Sciatic nerve (tissue), 2 donors: ENCODE measurements around the gene MSI1. TPM values are rescaled to one million over a fixed set of nuclear protein-coding genes. Genes with fewer than 3 reads are reported as not detected.
"Not testable (repeated sequence)": the region's sequence is repeated elsewhere in the genome, so short reads cannot be mapped to it uniquely, and the experiment has no call there.

Experiments used
- ATAC-seq: fragments of 200-7000 bp; cut with Tn5 transposase; one replicate; pipeline ENCODE4 v1.9.1; 2020; ENCODE audit warnings: mild to moderate bottlenecking, moderate library complexity
- DNase-seq: peaks from one replicate; pipeline ENCODE4 v3.0.0-alpha.2; 2020; ENCODE audit warnings: low spot score
- intact Hi-C: fragments of 100-400 bp; cut with DNase I; formaldehyde crosslinking; loops from one replicate; pipeline ENCODE4 v1.14.2; 2022
- total RNA-seq: library from RNA; stranded (reverse); fragmentation: NEBNext Ultra II Directional; extraction: Animal tissue kit (Norgen Biotek cat#: 25700); gene quantifications from one replicate; pipeline ENCODE4 v1.2.1, GENCODE V29; 2021
- donor health status: DM: no; HTN: no; CAD: no.
- donor health status: DM: no; HTN: no; CAD: no.

The MSI1 gene
- total RNA-seq, 1 donor from 2014 or later, result 2.2 TPM

GRCh38 chr12:120335447-120335846, 33.5 kb downstream of the MSI1 start:
- ATAC-seq, intact Hi-C loops: not testable (repeated sequence)
- peak; percentile 69 for DNase-seq

GRCh38 chr12:120332523-120332922, 36.4 kb downstream of the MSI1 start:
- no peak for DNase-seq
- no peak for ATAC-seq
- intact Hi-C loops, result no loop called here

- intact Hi-C loops, result no loop called here
- DNase-seq, result no peak
- ATAC-seq, result no peak
These were observed 36.9 kb downstream of the MSI1 start for GRCh38 chr12:120332041-120332440.

- intact Hi-C loops, result no loop called here
These were observed 37.6 kb downstream of the MSI1 start for GRCh38 chr12:120331390-120331789.

GRCh38 chr12:120328228-120328627, 40.7 kb downstream of the MSI1 start:
- intact Hi-C loops, result no loop called here
- DNase-seq (no peak), ATAC-seq (no peak)

More at GRCh38 chr12:120331390-120331789, 37.6 kb downstream of the MSI1 start:
- ATAC-seq, result no peak
- DNase-seq, result no peak

- ATAC-seq (no peak), DNase-seq (no peak)
- intact Hi-C loops, result no loop called here
These were observed 41.4 kb downstream of the MSI1 start, which contains the start of gene PLA2G1B for GRCh38 chr12:120327593-120327992. Gene PLA2G1B (minus strand): TSS chr12:120327779. CDS start chr12:120327753, 26 bp downstream.

GRCh38 chr12:120324841-120325417, 44.0 kb downstream of the MSI1 start:
- ATAC-seq (no peak), DNase-seq (no peak)
- intact Hi-C loops, result no loop called here

GRCh38 chr12:120323772-120324171, 45.2 kb downstream of the MSI1 start:
- intact Hi-C loops, result no loop called here
- ATAC-seq, result no peak
- no peak for DNase-seq

GRCh38 chr12:120321382-120322202, 47.4 kb downstream of the MSI1 start:
- intact Hi-C loops, result no loop called here
- no peak for ATAC-seq
- no peak for DNase-seq

GRCh38 chr12:120317224-120318105, 51.5 kb downstream of the MSI1 start:
- intact Hi-C loops, result no loop called here
- ATAC-seq, result peak; percentile 100
- DNase-seq, result peak; percentile 99

GRCh38 chr12:120316798-120317223, 52.2 kb downstream of the MSI1 start:
- ATAC-seq (no peak), DNase-seq (no peak)
- intact Hi-C loops, result no loop called here

GRCh38 chr12:120314220-120314619, 54.7 kb downstream of the MSI1 start:
- intact Hi-C loops, result no loop called here
- ATAC-seq (no peak), DNase-seq (no peak)

- intact Hi-C loops, result no loop called here
- peak; percentile 98 for ATAC-seq
- DNase-seq, result peak; percentile 92
These were observed 66.8 kb downstream of the MSI1 start, which contains the start of gene SIRT4 for GRCh38 chr12:120301962-120302815. Gene SIRT4 (plus strand): TSS chr12:120302321. CDS start chr12:120303562, 1,241 bp downstream.

- ATAC-seq, result peak; percentile 72
- intact Hi-C loops, result no loop called here
- DNase-seq, result peak; percentile 79
These were observed 76.1 kb downstream of the MSI1 start, which contains the start of gene RNU4-1 for GRCh38 chr12:120292661-120293531. Gene RNU4-1 (minus strand): TSS chr12:120293237.

GRCh38 chr12:120292411-120292660, 76.6 kb downstream of the MSI1 start:
- ATAC-seq (no peak), DNase-seq (no peak)
- intact Hi-C loops, result no loop called here
